WTC11 (cell line): ENCODE results near the gene GSTK1. TPM values are rescaled to one million over a fixed set of nuclear protein-coding genes. Genes with fewer than 3 reads are reported as not detected.

Experiments used
- ATAC-seq: fragments of 200-7000 bp; cut with Tn5 transposase; 2 replicates; pipeline ENCODE4 v1.10.0; 2021; ENCODE audit warnings: mild to moderate bottlenecking, moderate library complexity
- CTCF ChIA-PET: fragments of 300-600 bp; sonication (Branson Sonifier 250); formaldehyde crosslinking; loops from one replicate; lab custom pipeline; 2021; ENCODE audit warnings: antibody characterized with exemption; lab: Charles Lee
- POLR2A ChIA-PET: fragments of 350-600 bp; sonication (Branson Sonifier 250); formaldehyde crosslinking; loops from one replicate; lab custom pipeline; 2021; ENCODE audit warnings: antibody characterized with exemption; lab: Charles Lee
- DNase-seq: peaks from one replicate; pipeline ENCODE4 v3.0.0; 2021; ENCODE audit warnings: low spot score
- H3K27ac Mint-ChIP-seq: 2 replicates; pipeline ENCODE4 v1.8.0; 2021; ENCODE audit warnings: mixed read lengths
- H3K27me3 Mint-ChIP-seq: 2 replicates; pipeline ENCODE4 v1.8.0; 2021; ENCODE audit warnings: low read depth, mild to moderate bottlenecking, moderate library complexity, mixed read lengths
- H3K36me3 Mint-ChIP-seq: 2 replicates; pipeline ENCODE4 v1.8.0; 2021; ENCODE audit warnings: mixed read lengths
- H3K4me1 Mint-ChIP-seq: 2 replicates; pipeline ENCODE4 v1.8.0; 2022; ENCODE audit warnings: mixed read lengths
- H3K4me3 Mint-ChIP-seq: 2 replicates; pipeline ENCODE4 v1.8.0; 2021; ENCODE audit warnings: mild to moderate bottlenecking, moderate library complexity, mixed read lengths
- H3K9me3 Mint-ChIP-seq: 2 replicates; pipeline ENCODE4 v1.8.0; 2021; ENCODE audit warnings: mixed read lengths
- CDX4 ChIP-seq: fragments of 250-450 bp; sonication (Bioruptor Pico); IDR thresholded peaks from 2 replicates; pipeline ENCODE4 v1.9.0; 2021; ENCODE audit warnings: moderate library complexity, mild to moderate bottlenecking, inconsistent platforms, borderline replicate concordance
- CREM ChIP-seq: sonication (generic); formaldehyde crosslinking; IDR thresholded peaks from 2 replicates; pipeline ENCODE4 v1.8.1; 2022; ENCODE audit warnings: mild to moderate bottlenecking, missing genetic modification reagents, moderate library complexity
- E2F4 ChIP-seq: sonication (generic); formaldehyde crosslinking; IDR thresholded peaks from 2 replicates; pipeline ENCODE4 v1.8.1; 2022; ENCODE audit warnings: low read depth, mild to moderate bottlenecking, moderate library complexity, missing genetic modification reagents, borderline replicate concordance
- E2F5 ChIP-seq: sonication (generic); formaldehyde crosslinking; IDR thresholded peaks from 2 replicates; pipeline ENCODE4 v1.8.1; 2022; ENCODE audit warnings: mild to moderate bottlenecking, moderate library complexity, missing genetic modification reagents
- ERG ChIP-seq: fragments of 250-450 bp; sonication (Bioruptor Pico); IDR thresholded peaks from 2 replicates; pipeline ENCODE4 v1.8.0; 2021; ENCODE audit warnings: mild to moderate bottlenecking
- FOXK1 ChIP-seq: sonication (generic); formaldehyde crosslinking; IDR thresholded peaks from 2 replicates; pipeline ENCODE4 v1.8.0; 2022; ENCODE audit warnings: mild to moderate bottlenecking, moderate library complexity, missing genetic modification reagents
- GTF2I ChIP-seq: fragments of 250-450 bp; sonication (Bioruptor Pico); conservative IDR thresholded peaks from 2 replicates; pipeline ENCODE4 v1.4.0; 2021; ENCODE audit warnings: mild to moderate bottlenecking
- IRF1 ChIP-seq: sonication (generic); formaldehyde crosslinking; IDR thresholded peaks from 2 replicates; pipeline ENCODE4 v1.8.0; 2023; ENCODE audit warnings: missing genetic modification reagents
- MLX ChIP-seq: sonication (generic); formaldehyde crosslinking; IDR thresholded peaks from 2 replicates; pipeline ENCODE4 v1.8.1; 2023; ENCODE audit warnings: mild to moderate bottlenecking, missing genetic modification reagents, moderate library complexity
- NFATC4 ChIP-seq: fragments of 250-450 bp; sonication (Bioruptor Pico); IDR thresholded peaks from 2 replicates; pipeline ENCODE4 v1.9.0; 2021; ENCODE audit warnings: mild to moderate bottlenecking
- NR1H2 ChIP-seq: sonication (generic); formaldehyde crosslinking; IDR thresholded peaks from 2 replicates; pipeline ENCODE4 v1.9.0; 2021; ENCODE audit warnings: mild to moderate bottlenecking, moderate library complexity, missing genetic modification reagents
- SOX15 ChIP-seq: fragments of 250-450 bp; sonication (Bioruptor Pico); IDR thresholded peaks from 2 replicates; pipeline ENCODE4 v1.9.0; 2021; ENCODE audit warnings: mild to moderate bottlenecking
- STAT6 ChIP-seq: sonication (generic); formaldehyde crosslinking; conservative IDR thresholded peaks from 2 replicates; pipeline ENCODE4 v1.8.1; 2023; ENCODE audit warnings: mild to moderate bottlenecking, low read depth, missing genetic modification reagents, moderate library complexity
- USF2 ChIP-seq: sonication (generic); formaldehyde crosslinking; IDR thresholded peaks from 2 replicates; pipeline ENCODE4 v1.8.1; 2023; ENCODE audit warnings: mild to moderate bottlenecking, missing genetic modification reagents, moderate library complexity
- ZBTB21 ChIP-seq: sonication (generic); formaldehyde crosslinking; IDR thresholded peaks from 2 replicates; pipeline ENCODE4 v1.8.1; 2023; ENCODE audit warnings: mild to moderate bottlenecking, missing genetic modification reagents, borderline replicate concordance
- ZNF138 ChIP-seq: sonication (generic); formaldehyde crosslinking; conservative IDR thresholded peaks from 2 replicates; pipeline ENCODE4 v1.8.1; 2022; ENCODE audit warnings: mild to moderate bottlenecking, moderate library complexity, missing genetic modification reagents
- ZNF396 ChIP-seq: fragments of 250-450 bp; sonication (Bioruptor Pico); IDR thresholded peaks from 2 replicates; pipeline ENCODE4 v1.8.0; 2021; ENCODE audit warnings: mild to moderate bottlenecking, moderate library complexity, borderline replicate concordance
- ZNF425 ChIP-seq: fragments of 250-450 bp; sonication (Bioruptor Pico); conservative IDR thresholded peaks from 2 replicates; pipeline ENCODE4 v1.9.0; 2021; ENCODE audit warnings: mild to moderate bottlenecking
- ZNF532 ChIP-seq: fragments of 250-450 bp; sonication (Bioruptor Pico); IDR thresholded peaks from 2 replicates; pipeline ENCODE4 v1.9.0; 2021; ENCODE audit warnings: mild to moderate bottlenecking, borderline replicate concordance
- ZSCAN18 ChIP-seq: fragments of 250-450 bp; sonication (Bioruptor Pico); IDR thresholded peaks from 2 replicates; pipeline ENCODE4 v2.1.2; 2022; ENCODE audit warnings: mild to moderate bottlenecking, moderate library complexity
- total RNA-seq: library from RNA; stranded (reverse); gene quantifications from 3 replicates; pipeline ENCODE4 v1.2.3, GENCODE V29; 2021

GSTK1 gene
- total RNA-seq, 1 experiment from 2014 or later: 30.1 TPM

GRCh38 chr7:143286522-143286890 lies 23.3 kb downstream of the GSTK1 start:
- no peak for ATAC-seq
- no peak overlapping the region for H3K4me3 Mint-ChIP-seq
- peaks cover 38% of the 10 kb centered on the region for H3K27me3 Mint-ChIP-seq
- no peak overlapping the region for H3K27ac Mint-ChIP-seq
- TF ChIP-seq ZBTB21 (CRISPR knock-in tag) (no peak), SOX15 (CRISPR knock-in tag) (no peak), E2F5 (CRISPR knock-in tag) (no peak), GTF2I (no peak), CDX4 (CRISPR knock-in tag) (no peak), CREM (CRISPR knock-in tag) (no peak), ZNF396 (CRISPR knock-in tag) (no peak), ZNF138 (no peak), FOXK1 (CRISPR knock-in tag) (no peak), STAT6 (CRISPR knock-in tag) (no peak), IRF1 (CRISPR knock-in tag) (no peak), NFATC4 (CRISPR knock-in tag) (no peak), ERG (CRISPR knock-in tag) (no peak), E2F4 (CRISPR knock-in tag) (no peak), MLX (CRISPR knock-in tag) (no peak), ZSCAN18 (CRISPR knock-in tag) (no peak), USF2 (CRISPR knock-in tag) (no peak), ZNF425 (CRISPR knock-in tag) (no peak), ZNF532 (CRISPR knock-in tag) (no peak), NR1H2 (CRISPR knock-in tag) (no peak)
- CTCF ChIA-PET: no interaction called here
- DNase-seq: no peak
- POLR2A ChIA-PET: no interaction called here
- peaks cover 21% of the 10 kb centered on the region for H3K36me3 Mint-ChIP-seq
- peaks cover 45% of the 10 kb centered on the region for H3K4me1 Mint-ChIP-seq
- H3K9me3 Mint-ChIP-seq: peaks cover 14% of the 10 kb centered on the region
